Esophagus muscularis mucosa (tissue), 4 donors: Measurements from ENCODE around the gene POFUT2. TPM values are rescaled to one million over a fixed set of nuclear protein-coding genes. Genes with fewer than 3 reads are reported as not detected.
"Not testable (repeated sequence)": the region's sequence is repeated elsewhere in the genome, so short reads cannot be mapped to it uniquely, and the experiment has no call there.

Experiments used
- DNase-seq: peaks from one replicate; pipeline ENCODE4 v3.0.0-alpha.2; 2017; ENCODE audit errors: extremely low spot score
- H3K27ac ChIP-seq, 4 donors: fragments of 200-600 bp; sonication (generic); replicated peaks in 1 of 4; 1 replicate in 3 of 4; 2 replicates in 1 of 4; pipeline ENCODE4 v1.5.1; 2016 to 2019; ENCODE audit warnings: mild to moderate bottlenecking in 1 of 4
- H3K27me3 ChIP-seq, 4 donors: fragments of 200-600 bp; sonication (generic); one replicate each; pipeline versions ENCODE4 v1.5.1 to v1.6.0; 2016 to 2019
- H3K36me3 ChIP-seq, 4 donors: fragments of 200-600 bp; sonication (generic); one replicate each; pipeline ENCODE4 v1.5.1; 2016 to 2019
- H3K4me1 ChIP-seq, 4 donors: fragments of 200-600 bp; sonication (generic); one replicate each; pipeline ENCODE4 v1.5.1; 2016 to 2019
- H3K4me3 ChIP-seq, 4 donors: fragments of 200-600 bp; sonication (generic); 1 replicate in 2 of 4; 2 replicates in 2 of 4; pipeline ENCODE4 v1.5.1; 2016 to 2019; ENCODE audit warnings: mild to moderate bottlenecking in 4 of 4, moderate library complexity in 1 of 4
- H3K9me3 ChIP-seq, 4 donors: fragments of 200-600 bp; sonication (generic); 1 replicate in 3 of 4; 2 replicates in 1 of 4; pipeline ENCODE4 v1.5.1; 2016 to 2019
- EP300 ChIP-seq: sonication (generic); formaldehyde crosslinking; IDR thresholded peaks from one replicate; pipeline ENCODE4 v1.6.1; 2017; ENCODE audit warnings: antibody characterized with exemption
- POLR2A ChIP-seq: fragments of 450-650 bp; IDR thresholded peaks from one replicate; pipeline ENCODE4 v1.6.1; 2017; ENCODE audit warnings: antibody characterized with exemption, moderate library complexity, mild to moderate bottlenecking, low read depth
- POLR2AphosphoS5 ChIP-seq, 2 donors: sonication (generic); formaldehyde crosslinking; IDR thresholded peaks; one replicate each; pipeline ENCODE4 v1.6.1; 2017; ENCODE audit warnings: antibody characterized with exemption in 2 of 2
- WGBS: methylation state at CpG from one replicate; pipeline ENCODE4 v1.1.5; 2018; 5-methylcytosine and 5-hydroxymethylcytosine counted together
- intact Hi-C: fragments of 100-400 bp; cut with DNase I; formaldehyde crosslinking; loops from one replicate; pipeline ENCODE4 v1.15.1; 2023
- total RNA-seq, 4 donors: library from RNA; depleted of rRNA; stranded (reverse); fragments of >200 nt; gene quantifications; one replicate each; pipeline versions ENCODE4 v1.1.0 to v1.2.1, GENCODE V29; 2016
- TF ChIP-seq, protein P1 (sequence below), 3 experiments: fragments of 200-600 bp in 2 of 3; fragments of 450-650 bp in 1 of 3; sonication (generic) in 2 of 3; IDR thresholded peaks; one replicate each; pipeline ENCODE4 v1.5.1; 2017 to 2019; ENCODE audit warnings: antibody characterized with exemption in 3 of 3, mild to moderate bottlenecking in 2 of 3, moderate library complexity in 1 of 3

POFUT2 gene
- total RNA-seq, 4 donors from 2014 or later: 15.8 to 21.6 (median 18.7) TPM

DNA sequence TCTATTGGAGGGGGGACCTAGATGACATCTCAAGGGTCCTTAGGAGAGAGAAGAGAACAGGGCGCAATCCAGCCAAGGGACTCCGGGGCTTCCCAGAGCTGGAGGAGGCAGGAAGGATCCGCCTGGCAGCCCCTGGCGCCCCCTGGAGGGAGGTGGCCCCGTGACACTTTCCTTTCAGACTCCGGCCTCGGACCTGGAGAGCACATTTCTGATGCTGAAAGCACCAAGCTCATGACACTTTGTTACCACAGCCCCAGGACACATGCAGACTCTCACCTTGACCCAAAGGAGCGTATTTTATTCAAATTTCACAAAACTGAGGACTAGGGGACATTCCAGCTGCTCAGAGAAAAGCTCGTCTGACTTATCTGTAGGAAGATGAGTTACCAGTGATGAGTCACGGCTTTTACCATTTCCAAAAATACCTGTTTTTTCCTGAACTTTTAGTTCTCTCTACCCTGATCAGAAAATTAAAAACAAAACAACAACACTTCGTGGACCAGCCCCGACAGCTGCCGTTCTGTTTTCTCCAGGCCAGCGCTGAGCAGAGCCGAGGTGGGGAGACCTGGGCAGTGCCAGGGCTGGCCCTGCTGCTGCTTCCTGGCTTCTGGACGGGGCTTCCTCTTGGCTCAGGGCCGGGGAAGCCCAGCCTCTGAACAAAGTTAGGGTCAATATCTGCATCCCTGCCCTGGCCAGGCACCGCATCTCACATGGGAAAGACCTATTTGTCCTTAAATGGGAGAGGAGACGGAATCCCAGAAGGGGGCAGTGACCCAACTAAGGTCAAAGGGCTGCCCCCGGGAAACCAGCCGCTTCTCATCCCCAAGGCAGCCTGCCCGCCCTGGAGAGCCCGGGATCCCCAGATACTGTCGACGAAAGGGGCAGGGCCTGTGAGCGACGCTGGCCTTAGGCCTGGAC is 21.6 kb upstream of the POFUT2 start:
- WGBS: 55% methylated on average over 20 of the region's 27 CpGs
- H3K27ac ChIP-seq: peak overlapping the region; percentile 50 to 76 (median 68)
- H3K4me1 ChIP-seq: peaks cover 40 to 49% (median 44%) of the 10 kb centered on the region in 4 donors
- intact Hi-C loops: no loop called here
- no peaks in the 10 kb centered on the region for H3K9me3 ChIP-seq
- H3K36me3 ChIP-seq: no peaks in the 10 kb centered on the region
- H3K4me3 ChIP-seq: no peak overlapping the region
- TF ChIP-seq POLR2A: no peak
- TF ChIP-seq, protein P1, sequence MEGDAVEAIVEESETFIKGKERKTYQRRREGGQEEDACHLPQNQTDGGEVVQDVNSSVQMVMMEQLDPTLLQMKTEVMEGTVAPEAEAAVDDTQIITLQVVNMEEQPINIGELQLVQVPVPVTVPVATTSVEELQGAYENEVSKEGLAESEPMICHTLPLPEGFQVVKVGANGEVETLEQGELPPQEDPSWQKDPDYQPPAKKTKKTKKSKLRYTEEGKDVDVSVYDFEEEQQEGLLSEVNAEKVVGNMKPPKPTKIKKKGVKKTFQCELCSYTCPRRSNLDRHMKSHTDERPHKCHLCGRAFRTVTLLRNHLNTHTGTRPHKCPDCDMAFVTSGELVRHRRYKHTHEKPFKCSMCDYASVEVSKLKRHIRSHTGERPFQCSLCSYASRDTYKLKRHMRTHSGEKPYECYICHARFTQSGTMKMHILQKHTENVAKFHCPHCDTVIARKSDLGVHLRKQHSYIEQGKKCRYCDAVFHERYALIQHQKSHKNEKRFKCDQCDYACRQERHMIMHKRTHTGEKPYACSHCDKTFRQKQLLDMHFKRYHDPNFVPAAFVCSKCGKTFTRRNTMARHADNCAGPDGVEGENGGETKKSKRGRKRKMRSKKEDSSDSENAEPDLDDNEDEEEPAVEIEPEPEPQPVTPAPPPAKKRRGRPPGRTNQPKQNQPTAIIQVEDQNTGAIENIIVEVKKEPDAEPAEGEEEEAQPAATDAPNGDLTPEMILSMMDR (IDR thresholded peaks at IDR 0.05): peak; percentile 44 to 67 (median 61)
- peak in 1 of 2 donors; percentile 31 for TF ChIP-seq POLR2AphosphoS5 (IDR thresholded peaks at IDR 0.05)
- TF ChIP-seq EP300: no peak
- no peak for DNase-seq
- no peaks in the 10 kb centered on the region for H3K27me3 ChIP-seq

DNA sequence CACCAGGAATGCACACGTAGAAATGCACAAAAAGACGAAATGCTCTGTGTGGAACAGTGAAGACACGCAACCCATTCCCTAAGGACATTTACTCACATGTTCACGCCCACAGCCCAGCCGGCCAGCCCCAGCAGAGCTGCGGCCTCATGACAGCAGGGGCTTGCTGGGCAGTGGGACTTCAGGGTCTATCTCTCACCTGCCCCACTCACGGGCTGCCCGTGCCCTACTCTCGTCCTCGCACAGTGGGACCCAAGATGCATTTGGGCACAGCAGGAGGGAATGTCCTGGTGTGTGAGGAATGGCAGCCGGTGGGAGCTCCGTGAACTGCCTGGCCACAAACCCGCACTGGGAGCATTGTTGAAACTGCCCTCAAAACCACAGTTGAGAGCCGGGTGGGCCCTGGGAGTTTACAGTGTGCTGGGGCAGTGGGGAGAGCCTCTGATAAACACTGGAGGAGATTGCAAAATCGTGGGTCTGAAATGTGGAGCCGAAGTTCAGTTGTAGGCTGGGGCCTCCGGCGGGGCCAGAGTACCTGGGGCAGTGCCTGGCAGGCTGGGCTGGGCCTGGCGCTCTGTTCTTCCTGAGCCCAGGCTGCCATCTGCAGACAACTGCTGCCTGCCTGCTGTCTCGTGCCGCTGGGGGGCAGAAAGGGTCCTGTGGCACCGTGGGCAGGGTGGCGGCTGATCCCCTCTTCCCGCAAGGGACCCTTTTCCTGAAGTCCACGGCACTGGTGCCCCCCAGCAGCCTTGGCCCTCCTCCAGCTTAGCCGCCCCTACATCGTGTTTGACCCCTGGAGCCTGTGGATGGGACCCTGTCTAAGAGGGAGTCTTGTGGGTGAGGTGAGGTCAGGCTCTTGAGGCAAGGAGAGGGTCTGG is 20.7 kb upstream of the POFUT2 start:
- WGBS: 65% methylated on average over 20 of the region's 27 CpGs
- H3K4me1 ChIP-seq: peaks cover 40 to 49% (median 45%) of the 10 kb centered on the region in 4 donors
- peak overlapping the region; percentile 50 to 76 (median 68) for H3K27ac ChIP-seq
- H3K9me3 ChIP-seq: no peaks in the 10 kb centered on the region
- H3K4me3 ChIP-seq: no peak overlapping the region
- intact Hi-C loops: no loop called here
- no peaks in the 10 kb centered on the region for H3K36me3 ChIP-seq
- TF ChIP-seq, protein P1 (IDR thresholded peaks at IDR 0.05): no peak
- TF ChIP-seq POLR2A (no peak), POLR2AphosphoS5 (IDR thresholded peaks at IDR 0.05) (no peak), EP300 (no peak)
- H3K27me3 ChIP-seq: no peaks in the 10 kb centered on the region
- DNase-seq: no peak

DNA sequence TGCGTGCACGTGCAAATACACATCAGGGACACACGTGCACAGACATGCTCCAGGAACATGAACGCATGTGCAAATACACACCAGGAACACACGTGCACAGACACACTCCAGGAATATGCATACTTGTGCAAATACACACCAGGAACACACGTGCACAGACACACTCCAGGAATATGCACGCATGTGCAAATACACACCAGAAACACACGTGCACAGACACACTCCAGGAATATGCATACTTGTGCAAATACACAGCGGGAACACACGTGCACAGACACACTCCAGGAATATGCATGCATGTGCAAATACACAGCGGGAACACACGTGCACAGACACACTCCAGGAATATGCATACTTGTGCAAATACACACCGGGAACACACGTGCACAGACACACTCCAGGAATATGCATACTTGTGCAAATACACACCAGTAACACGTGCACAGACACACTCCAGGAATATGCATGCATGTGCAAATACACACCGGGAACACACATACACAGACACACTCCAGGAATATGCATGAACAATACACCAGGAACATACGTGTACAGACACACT is 20.0 kb upstream of the POFUT2 start:
- H3K27me3 ChIP-seq, H3K9me3 ChIP-seq, intact Hi-C loops, H3K36me3 ChIP-seq, DNase-seq: not testable (repeated sequence)
- Histone ChIP-seq H3K27ac (peak overlapping the region; percentile 78 to 85 (median 81)), H3K4me1 (peaks cover 46 to 54% (median 50%) of the 10 kb centered on the region in 4 donors), H3K4me3 (peak overlapping the region in 1 of 4 donors; percentile 16)
- WGBS: 76% methylated on average over 17 of the region's 17 CpGs

DNA sequence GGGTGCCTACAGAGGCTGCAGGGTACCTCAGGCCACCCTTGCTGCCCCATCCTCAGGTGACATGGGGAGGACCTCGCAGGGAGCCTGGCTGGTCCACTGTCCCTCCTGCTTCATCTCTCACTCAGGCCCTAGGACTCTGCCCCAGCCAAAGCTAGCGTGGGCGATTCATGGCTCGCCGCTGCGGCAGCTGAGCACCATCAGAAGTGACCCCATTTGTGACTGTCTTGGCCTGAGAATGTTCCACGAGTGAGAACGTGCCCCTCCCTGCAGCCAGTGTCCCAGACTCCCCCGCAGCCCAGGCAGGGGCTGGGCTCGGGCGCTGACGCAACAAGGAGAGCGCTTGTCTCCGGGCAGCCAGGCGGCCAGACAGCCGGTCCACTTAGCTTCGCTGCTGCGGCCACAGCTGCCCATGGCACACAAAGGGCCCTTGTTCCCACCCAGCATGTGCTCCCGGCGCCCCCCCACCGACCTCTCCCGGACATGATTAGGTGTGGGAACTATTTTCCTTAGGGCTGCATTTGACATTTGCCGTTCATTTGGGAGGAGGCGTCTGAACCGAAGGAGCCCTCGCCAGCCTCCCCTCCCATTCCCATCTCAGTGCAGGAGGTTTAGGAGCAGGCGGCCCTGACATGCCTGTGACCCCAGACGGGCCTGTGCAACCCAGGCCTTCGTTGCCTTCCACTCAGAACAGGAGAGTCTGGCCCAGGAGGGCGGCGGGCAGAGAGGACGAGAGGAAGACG is 19.3 kb upstream of the POFUT2 start:
- intact Hi-C loops: no loop called here

DNA sequence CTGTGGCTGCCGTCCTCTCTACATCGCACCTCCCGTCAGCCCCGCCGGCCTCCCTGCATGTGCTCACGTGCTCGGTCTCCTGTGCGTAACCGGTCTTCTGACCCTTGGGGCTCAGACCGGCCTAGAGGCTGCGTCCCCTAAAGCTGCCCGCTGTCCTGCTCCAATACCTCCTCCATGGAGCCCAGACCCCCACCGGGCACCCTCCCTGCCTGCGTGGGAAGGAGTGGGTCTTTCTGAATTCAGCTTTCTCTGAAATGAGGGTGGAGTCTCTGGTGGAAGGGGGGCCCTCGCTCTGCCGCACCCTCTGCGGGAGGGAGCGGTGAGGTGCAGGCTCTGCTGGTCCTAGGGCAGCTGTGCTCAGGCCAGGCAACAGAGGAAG is 18.7 kb upstream of the POFUT2 start:
- Histone ChIP-seq H3K27me3 (no peaks in the 10 kb centered on the region), H3K36me3 (no peaks in the 10 kb centered on the region), H3K27ac (peak overlapping the region; percentile 78 to 85 (median 81)), H3K4me3 (peak overlapping the region in 2 of 4 donors; percentile 17 to 28), H3K4me1 (peaks cover 58 to 66% (median 62%) of the 10 kb centered on the region in 4 donors), H3K9me3 (no peaks in the 10 kb centered on the region)
- intact Hi-C loops: no loop called here
- TF ChIP-seq, protein P1 (IDR thresholded peaks at IDR 0.05): no peak
- TF ChIP-seq EP300 (no peak), POLR2AphosphoS5 (IDR thresholded peaks at IDR 0.05) (no peak), POLR2A (no peak)
- no peak for DNase-seq
- WGBS: 69% methylated on average over 18 of the region's 18 CpGs

More for the DNA sequence above, 19.3 kb upstream of the POFUT2 start:
- H3K36me3 ChIP-seq: no peaks in the 10 kb centered on the region
- peaks cover 53 to 61% (median 57%) of the 10 kb centered on the region in 4 donors for H3K4me1 ChIP-seq
- 39% methylated on average over 20 of the region's 33 CpGs for WGBS
- no peaks in the 10 kb centered on the region for H3K27me3 ChIP-seq
- H3K9me3 ChIP-seq: no peaks in the 10 kb centered on the region
- H3K4me3 ChIP-seq: peak overlapping the region in 3 of 4 donors; percentile 16 to 28 (median 17)
- peak overlapping the region; percentile 78 to 85 (median 81) for H3K27ac ChIP-seq
- TF ChIP-seq POLR2A (no peak), POLR2AphosphoS5 (IDR thresholded peaks at IDR 0.05) (peak; percentile 81 to 89), EP300 (peak; percentile 44)
- DNase-seq: no peak
